ENCODE data around the gene BSND. TPM values are rescaled to one million over a fixed set of nuclear protein-coding genes. Genes with fewer than 3 reads are reported as not detected.

BSND gene
- total and polyA plus RNA-seq, 9 of the 15 experiments (the other 6 are each of a cell fraction or from before 2014, with no cell fraction given) = not detected

GRCh38 chr1:54980528-54981241 is 18.0 kb upstream of the BSND start, which contains the start of gene TMEM61:
TMEM61 (plus strand) TSS chr1:54980628; CDS start chr1:54981066, 438 bp downstream.
- TF ChIP-seq ZBTB17 (CRISPR knock-in tag; IDR thresholded peaks at IDR 0.05) = no peak
- peak; percentile 35 for TF ChIP-seq VEZF1 (CRISPR knock-in tag; IDR thresholded peaks at IDR 0.05)
- TF ChIP-seq ZNF324 (CRISPR knock-in tag; IDR thresholded peaks at IDR 0.05) = no peak
- no peak for ATAC-seq
- 0 out of 2 replicates have a peak, but pooled peaks cover 5% of the 10 kb centered on the region for H4K20me1 ChIP-seq (replicated peaks; ENCODE audit: control insufficient read depth, insufficient read depth, low read length)
- no peaks in the 10 kb centered on the region for H3K36me3 ChIP-seq (ENCODE audit: control insufficient read depth, insufficient read depth, low read length)
- no peaks in the 10 kb centered on the region for H3K9me3 ChIP-seq (replicated peaks; ENCODE audit: control insufficient read depth, insufficient read depth, low read depth, low read length)
- intact Hi-C loops (cut with micrococcal nuclease) = no loop called here
- H3K27me3 ChIP-seq (ENCODE audit: control insufficient read depth in 2 of 2, insufficient read depth in 2 of 2, low read length in 2 of 2) = peaks cover 29 to 74% of the 10 kb centered on the region in 2 experiments
- no peaks in the 10 kb centered on the region for H3K79me2 ChIP-seq (ENCODE audit: control insufficient read depth, insufficient read depth, low read length)
- WGBS (ENCODE audit: insufficient coverage, low coverage, missing lambda C conversion rate) = 7% methylated on average over 44 of the region's 69 CpGs
- DNase-seq (ENCODE audit: extremely low read depth in 1 of 4, low spot score in 3 of 4) = no peak
- H3K9me1 ChIP-seq (ENCODE audit: control insufficient read depth, insufficient read depth, low read length) = no peaks in the 10 kb centered on the region
- no peak within 1 kb of the TSS for H3K4me2 ChIP-seq (ENCODE audit: insufficient read depth, low read length)
- H3K9ac ChIP-seq (ENCODE audit: insufficient read depth in 1 of 2, low read depth in 2 of 2, low read length in 2 of 2) = no peak within 1 kb of the TSS
- H3K27ac ChIP-seq (ENCODE audit: extremely low read depth, low read depth, low read length) = no peak within 1 kb of the TSS
- POLR2A ChIA-PET = interaction anchor here (1.7 kb wide), 1 partner anchor 19 kb away, joined by 6 read pairs; no protein-coding TSS in a partner anchor
- in situ Hi-C loops (cut with MboI) = no loop called here
- no peak within 1 kb of the TSS for H3K4me3 ChIP-seq
- no TSS peak for BruUV-seq (replicated peaks)
- no peak for FAIRE-seq
- peaks cover 0 to 10% of the 10 kb centered on the region in 2 experiments; a peak in 2 of 5 replicates for H3K4me1 ChIP-seq (replicated peaks in 1 of 2; ENCODE audit: control insufficient read depth in 2 of 2, insufficient read depth in 2 of 2, low read length in 2 of 2)
- CTCF ChIA-PET (ENCODE audit: low intra/inter-chr PET ratio) = no interaction called here
- H2AFZ ChIP-seq (ENCODE audit: low read depth, low read length) = no peak within 1 kb of the TSS
